Neural cell (in vitro differentiated cells): ENCODE measurements around the gene SPAG16. TPM values are rescaled to one million over a fixed set of nuclear protein-coding genes. Genes with fewer than 3 reads are reported as not detected.
A peak's percentile ranks its signal among the peaks of the same experiment; 100 is the strongest.

Source experiments
- H2AFZ ChIP-seq: fragments of 200-600, 300-800 bp; sonication (generic), shearing (Covaris generic); 2 replicates; pipeline ENCODE4 v1.6.0; 2014; ENCODE audit warnings: low read depth, mild to moderate bottlenecking, antibody characterized with exemption, low read length, moderate library complexity
- H3F3A ChIP-seq: fragments of 200-600 bp; shearing (Covaris generic); 2 replicates; pipeline ENCODE4 v1.6.1; 2016; ENCODE audit warnings: mild to moderate bottlenecking, moderate library complexity, mixed read lengths, antibody characterized with exemption, low read length; ENCODE audit not compliant: insufficient read depth, poor library complexity, severe bottlenecking
- H3K27ac ChIP-seq: fragments of 200-600, 300-800 bp; sonication (generic), shearing (Covaris generic); 2 replicates; pipeline ENCODE4 v1.5.1; 2014; ENCODE audit warnings: mild to moderate bottlenecking, low read length, moderate library complexity
- H3K27me3 ChIP-seq: fragments of 300-800, 200-600 bp; sonication (generic), shearing (Covaris generic); 2 replicates; pipeline ENCODE4 v1.6.0; 2014; ENCODE audit warnings: mild to moderate bottlenecking, low read depth, low read length, moderate library complexity; ENCODE audit not compliant: insufficient read depth
- H3K36me3 ChIP-seq: fragments of 300-800, 200-600 bp; sonication (generic), shearing (Covaris generic); 2 replicates; pipeline ENCODE4 v1.5.1; 2014; ENCODE audit warnings: mild to moderate bottlenecking, antibody characterized with exemption, low read length, moderate library complexity; ENCODE audit not compliant: insufficient read depth
- H3K4me2 ChIP-seq: fragments of 300-800, 200-600 bp; sonication (generic), shearing (Covaris generic); 2 replicates; pipeline ENCODE4 v1.6.0; 2014; ENCODE audit warnings: mild to moderate bottlenecking, low read length
- H3K4me3 ChIP-seq: fragments of 300-800, 200-600 bp; sonication (generic), shearing (Covaris generic); 2 replicates; pipeline ENCODE4 v1.5.1; 2014; ENCODE audit warnings: mild to moderate bottlenecking, low read length, moderate library complexity
- H3K79me2 ChIP-seq: fragments of 200-600 bp; shearing (Covaris generic); replicated peaks from 2 replicates; pipeline ENCODE4 v1.6.0; 2014; ENCODE audit warnings: mild to moderate bottlenecking, low read length, moderate library complexity; ENCODE audit not compliant: insufficient read depth
- H3K9ac ChIP-seq: fragments of 300-800, 200-600 bp; sonication (generic), shearing (Covaris generic); 2 replicates; pipeline ENCODE4 v1.6.1; 2016; ENCODE audit warnings: mild to moderate bottlenecking, low read length, mixed read lengths
- H3K9me2 ChIP-seq: fragments of 200-600 bp; shearing (Covaris generic); 2 replicates; pipeline ENCODE4 v1.6.1; 2016; ENCODE audit warnings: mild to moderate bottlenecking, low read length, mixed read lengths; ENCODE audit not compliant: insufficient read depth
- H3K9me3 ChIP-seq: fragments of 200-600, 300-800 bp; sonication (generic), shearing (Covaris generic); 2 replicates; pipeline ENCODE4 v1.6.1; 2016; ENCODE audit warnings: mild to moderate bottlenecking, mixed run types, low read length, moderate library complexity, mixed read lengths
- H4K20me1 ChIP-seq: fragments of 200-600 bp; shearing (Covaris generic); 2 replicates; pipeline ENCODE4 v1.6.1; 2016; ENCODE audit warnings: mild to moderate bottlenecking, mixed run types; ENCODE audit not compliant: insufficient read depth
- CTCF ChIP-seq: fragments of 450-650 bp; IDR thresholded peaks from 2 replicates; pipeline ENCODE4 v1.5.1; 2014; ENCODE audit warnings: antibody characterized with exemption, mild to moderate bottlenecking, moderate library complexity; ENCODE audit not compliant: poor library complexity, severe bottlenecking
- EP300 ChIP-seq: fragments of 450-650 bp; conservative IDR thresholded peaks from 2 replicates; pipeline ENCODE4 v1.6.1; 2014; ENCODE audit warnings: antibody characterized with exemption, mild to moderate bottlenecking, moderate library complexity; ENCODE audit not compliant: poor library complexity, severe bottlenecking
- EZH2 ChIP-seq: fragments of 200-600, 300-800 bp; shearing (Covaris generic), sonication (generic); IDR thresholded peaks from 2 replicates; pipeline ENCODE4 v1.6.1; 2014; ENCODE audit warnings: antibody characterized with exemption, low read length, borderline replicate concordance, mild to moderate bottlenecking; ENCODE audit not compliant: insufficient read depth, poor library complexity, severe bottlenecking
- MXI1 ChIP-seq: fragments of 450-650 bp; conservative IDR thresholded peaks from 2 replicates; pipeline ENCODE4 v1.6.1; 2014; ENCODE audit warnings: antibody characterized with exemption, mild to moderate bottlenecking; ENCODE audit not compliant: poor library complexity, severe bottlenecking
- POLR2AphosphoS5 ChIP-seq: IDR thresholded peaks from 2 replicates; pipeline ENCODE4 v1.6.1; 2012
- RAD21 ChIP-seq: fragments of 450-650 bp; conservative IDR thresholded peaks from 2 replicates; pipeline ENCODE4 v1.6.1; 2014; ENCODE audit warnings: antibody characterized with exemption, mild to moderate bottlenecking, moderate library complexity
- REST ChIP-seq: IDR thresholded peaks from 2 replicates; pipeline ENCODE4 v1.6.1; 2012; ENCODE audit warnings: borderline replicate concordance
- SMC3 ChIP-seq: fragments of 450-650 bp; conservative IDR thresholded peaks from 2 replicates; pipeline ENCODE4 v1.6.1; 2014; ENCODE audit warnings: antibody characterized with exemption, mild to moderate bottlenecking, moderate library complexity; ENCODE audit not compliant: poor library complexity
- TAF1 ChIP-seq: IDR thresholded peaks from 2 replicates; pipeline ENCODE4 v1.6.1; 2012; ENCODE audit warnings: low read depth
- polyA plus RNA-seq: library from polyadenylated mRNA; depleted of rRNA; stranded (reverse); fragments of >200 nt; gene quantifications from 2 replicates; pipeline ENCODE4 v1.2.3, GENCODE V29; 2014

SPAG16 gene
- polyA plus RNA-seq, 1 donor from 2014 or later: 75.4 TPM

GRCh38 chr2:213290501-213290900, 6.2 kb downstream of the SPAG16 start:
- no peak for TF ChIP-seq RAD21
- no peaks in the 10 kb centered on the region for H3K9me3 ChIP-seq
- no peaks in the 10 kb centered on the region for H3K27me3 ChIP-seq
- peaks cover 24% of the 10 kb centered on the region for H3K79me2 ChIP-seq
- no peak overlapping the region for H3K4me2 ChIP-seq
- H2AFZ ChIP-seq: no peak overlapping the region
- no peak overlapping the region for H3K4me3 ChIP-seq
- H3K9ac ChIP-seq: no peak overlapping the region
- H3K36me3 ChIP-seq: no peaks in the 10 kb centered on the region
- H3K9me2 ChIP-seq: no peaks in the 10 kb centered on the region
- H4K20me1 ChIP-seq: no peaks in the 10 kb centered on the region
- H3K27ac ChIP-seq: no peak overlapping the region
- no peaks in the 10 kb centered on the region for H3F3A ChIP-seq

- Histone ChIP-seq H3K36me3 (no peaks in the 10 kb centered on the region), H3K9me3 (no peaks in the 10 kb centered on the region), H3K9ac (no peak overlapping the region), H3K9me2 (no peaks in the 10 kb centered on the region), H2AFZ (no peak overlapping the region), H3K4me3 (peak overlapping the region; percentile 26), H4K20me1 (no peaks in the 10 kb centered on the region), H3F3A (no peaks in the 10 kb centered on the region), H3K27me3 (no peaks in the 10 kb centered on the region), H3K27ac (peak overlapping the region; percentile 68), H3K4me2 (peak overlapping the region; percentile 8), H3K79me2 (peaks cover 9% of the 10 kb centered on the region)
- no peak for TF ChIP-seq MXI1
- peak; percentile 98 for TF ChIP-seq REST
- peak; percentile 30 for TF ChIP-seq EP300
- peak; percentile 82 for TF ChIP-seq POLR2AphosphoS5
- TF ChIP-seq SMC3: no peak
Measured at GRCh38 chr2:213296270-213296669, 12.0 kb downstream of the SPAG16 start.

GRCh38 chr2:213306316-213306942, 22.2 kb downstream of the SPAG16 start:
- Histone ChIP-seq H3K4me3 (no peak overlapping the region), H3K27me3 (no peaks in the 10 kb centered on the region), H3K79me2 (peaks cover 5% of the 10 kb centered on the region), H3K36me3 (peaks cover 6% of the 10 kb centered on the region), H3K4me2 (no peak overlapping the region), H3K27ac (no peak overlapping the region), H4K20me1 (no peaks in the 10 kb centered on the region), H3F3A (no peaks in the 10 kb centered on the region), H3K9me3 (no peaks in the 10 kb centered on the region), H2AFZ (no peak overlapping the region), H3K9me2 (no peaks in the 10 kb centered on the region), H3K9ac (no peak overlapping the region)
- no peak for TF ChIP-seq REST
- no peak for TF ChIP-seq TAF1
- TF ChIP-seq MXI1: no peak
- TF ChIP-seq SMC3: no peak
- no peak for TF ChIP-seq EZH2
- no peak for TF ChIP-seq CTCF
- TF ChIP-seq POLR2AphosphoS5: no peak
- TF ChIP-seq EP300: no peak
- no peak for TF ChIP-seq RAD21
